Measurements from ENCODE around the gene ZDHHC14. TPM values are rescaled to one million over a fixed set of nuclear protein-coding genes. Genes with fewer than 3 reads are reported as not detected.

The ZDHHC14 gene
- polyA plus RNA-seq, 1 donor (not counting 4 experiments of a cell fraction or from before 2014, with no cell fraction given), result 6.4 TPM

DNA sequence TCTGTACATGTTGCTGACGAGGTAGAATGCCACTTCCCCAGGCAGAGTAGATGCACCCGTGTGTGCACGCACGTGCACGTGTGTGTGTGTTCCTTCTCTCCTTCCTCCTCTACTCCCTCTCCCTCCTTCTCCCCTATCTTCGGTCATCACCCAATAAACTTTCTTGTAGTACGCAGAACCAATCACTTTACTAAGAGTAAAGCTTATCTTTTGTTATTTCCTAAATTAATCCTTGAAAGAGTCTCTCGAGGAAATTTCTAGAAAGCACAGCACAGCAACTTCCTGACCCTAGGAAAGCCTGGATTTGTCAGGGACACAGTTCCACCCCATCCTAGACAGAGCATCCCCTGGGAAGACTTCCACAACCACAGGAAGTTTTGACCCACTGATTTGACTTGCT, 166.1 kb downstream of the ZDHHC14 start:
- Histone ChIP-seq H3K9me3 (ENCODE audit: control insufficient read depth, low read depth, low read length) (no peaks in the 10 kb centered on the region), H3K27ac (ENCODE audit: control insufficient read depth, insufficient read depth, low read length) (no peak overlapping the region), H3K4me3 (ENCODE audit: control insufficient read depth in 2 of 3, extremely low read depth in 1 of 3, insufficient read depth in 2 of 3, low read depth in 1 of 3, low read length in 3 of 3) (no peak overlapping the region), H3K9ac (ENCODE audit: control insufficient read depth, extremely low read depth, insufficient read depth, low read length) (no peak overlapping the region), H3K4me1 (ENCODE audit: control insufficient read depth, extremely low read depth, insufficient read depth, low read length) (peaks cover 13% of the 10 kb centered on the region), H4K20me1 (ENCODE audit: control insufficient read depth, extremely low read depth, insufficient read depth, low read length) (no peaks in the 10 kb centered on the region), H3K27me3 (ENCODE audit: control insufficient read depth, extremely low read depth, insufficient read depth, low read length) (no peaks in the 10 kb centered on the region), H3K36me3 (ENCODE audit: control insufficient read depth in 2 of 2, extremely low read depth in 1 of 2, insufficient read depth in 2 of 2, low read length in 2 of 2) (peaks cover 0 to 3% of the 10 kb centered on the region in 2 experiments), H3K4me2 (ENCODE audit: control insufficient read depth, extremely low read depth, insufficient read depth, low read depth, low read length) (no peak overlapping the region), H3K79me2 (ENCODE audit: control insufficient read depth, insufficient read depth, low read length) (no peaks in the 10 kb centered on the region), H3K9me1 (ENCODE audit: control insufficient read depth, extremely low read depth, insufficient read depth, low read length) (peaks cover 5% of the 10 kb centered on the region), H2AFZ (ENCODE audit: control insufficient read depth, low read length) (no peak overlapping the region)
- TF ChIP-seq CTCF (optimal IDR thresholded peaks at IDR 0.05 in 1 of 3, IDR thresholded peaks at IDR 0.05 in 1 of 3, conservative IDR thresholded peaks at IDR 0.05 in 1 of 3; ENCODE audit: extremely low read depth in 1 of 3, insufficient read depth in 2 of 3, low read length in 3 of 3), result no peak
- no peak for TF ChIP-seq EZH2 (IDR thresholded peaks at IDR 0.05; ENCODE audit: low read length)
- DNase-seq (ENCODE audit: low read depth, low spot score), result no peak
- no peak for FAIRE-seq
- dilution Hi-C loops (cut with MboI; ENCODE audit: extremely low pct_ligation_motif_present, low sequenced_read_pairs), result no loop called here

DNA sequence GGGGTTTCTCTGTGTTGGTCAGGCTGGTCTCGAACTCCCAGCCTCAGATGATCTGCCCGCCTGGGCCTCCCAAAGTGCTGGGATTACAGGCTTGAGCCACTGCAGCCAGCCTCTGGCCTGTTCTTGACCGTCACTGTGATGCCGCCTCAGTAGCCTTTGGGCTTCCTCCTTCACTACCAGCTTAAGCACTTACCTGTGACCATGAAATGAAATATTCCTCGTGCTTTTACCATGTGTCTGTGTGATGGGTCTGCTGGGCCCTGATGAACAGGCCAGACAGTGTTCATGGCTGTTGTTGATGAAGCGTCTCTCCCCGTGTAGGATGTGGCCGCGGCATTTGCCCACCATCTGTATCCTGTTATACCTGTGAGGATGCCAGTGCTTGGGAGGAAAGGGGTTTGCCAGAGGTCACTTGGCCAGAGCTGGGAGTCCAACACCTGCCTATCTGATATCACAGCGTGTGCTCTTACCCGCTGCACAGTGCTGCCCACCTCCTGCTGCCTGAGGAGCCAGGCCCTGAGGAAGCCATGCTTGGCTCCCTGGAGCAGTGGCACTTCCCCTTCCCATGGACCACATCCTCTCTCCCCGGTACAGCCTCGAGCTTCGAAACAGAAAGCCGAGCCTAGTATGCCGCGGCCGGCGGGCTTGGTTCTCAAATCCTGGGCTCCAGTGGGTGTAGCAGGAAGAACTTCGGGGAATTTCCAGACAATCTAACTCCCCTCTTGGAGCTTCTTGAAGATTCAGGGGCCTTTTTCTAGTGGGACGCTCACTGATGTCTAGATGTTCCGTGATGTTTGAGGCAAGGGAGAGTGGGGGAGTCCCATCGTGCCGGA, 167.9 kb downstream of the ZDHHC14 start:
- H4K20me1 ChIP-seq (ENCODE audit: control insufficient read depth, extremely low read depth, insufficient read depth, low read length), result no peaks in the 10 kb centered on the region
- H3K9ac ChIP-seq (ENCODE audit: control insufficient read depth, extremely low read depth, insufficient read depth, low read length), result no peak overlapping the region
- no peaks in the 10 kb centered on the region for H3K27me3 ChIP-seq (ENCODE audit: control insufficient read depth, extremely low read depth, insufficient read depth, low read length)
- dilution Hi-C loops (cut with MboI; ENCODE audit: extremely low pct_ligation_motif_present, low sequenced_read_pairs), result no loop called here
- no peaks in the 10 kb centered on the region for H3K9me3 ChIP-seq (ENCODE audit: control insufficient read depth, low read depth, low read length)
- no peaks in the 10 kb centered on the region for H3K79me2 ChIP-seq (ENCODE audit: control insufficient read depth, insufficient read depth, low read length)
- no peak overlapping the region for H3K27ac ChIP-seq (ENCODE audit: control insufficient read depth, insufficient read depth, low read length)
- H3K4me1 ChIP-seq (ENCODE audit: control insufficient read depth, extremely low read depth, insufficient read depth, low read length), result peaks cover 13% of the 10 kb centered on the region
- H3K4me2 ChIP-seq (ENCODE audit: control insufficient read depth, extremely low read depth, insufficient read depth, low read depth, low read length), result no peak overlapping the region
- no peaks in the 10 kb centered on the region for H3K36me3 ChIP-seq (ENCODE audit: control insufficient read depth in 2 of 2, extremely low read depth in 1 of 2, insufficient read depth in 2 of 2, low read length in 2 of 2)
- H3K4me3 ChIP-seq (ENCODE audit: control insufficient read depth in 2 of 3, extremely low read depth in 1 of 3, insufficient read depth in 2 of 3, low read depth in 1 of 3, low read length in 3 of 3), result no peak overlapping the region
- H2AFZ ChIP-seq (ENCODE audit: control insufficient read depth, low read length), result no peak overlapping the region
- no peak for DNase-seq (ENCODE audit: low read depth, low spot score)
- peaks cover 5% of the 10 kb centered on the region for H3K9me1 ChIP-seq (ENCODE audit: control insufficient read depth, extremely low read depth, insufficient read depth, low read length)
- FAIRE-seq, result no peak
- no peak for TF ChIP-seq EZH2 (IDR thresholded peaks at IDR 0.05; ENCODE audit: low read length)
- TF ChIP-seq CTCF (optimal IDR thresholded peaks at IDR 0.05 in 1 of 3, IDR thresholded peaks at IDR 0.05 in 1 of 3, conservative IDR thresholded peaks at IDR 0.05 in 1 of 3; ENCODE audit: extremely low read depth in 1 of 3, insufficient read depth in 2 of 3, low read length in 3 of 3), result no peak
